Measurements from ENCODE around the gene PCGF5.
A peak's percentile ranks its signal among the peaks of the same experiment; 100 is the strongest.
"Not testable (repeated sequence)": the region's sequence is repeated elsewhere in the genome, so short reads cannot be mapped to it uniquely, and the experiment has no call there.

Gene PCGF5

DNA sequence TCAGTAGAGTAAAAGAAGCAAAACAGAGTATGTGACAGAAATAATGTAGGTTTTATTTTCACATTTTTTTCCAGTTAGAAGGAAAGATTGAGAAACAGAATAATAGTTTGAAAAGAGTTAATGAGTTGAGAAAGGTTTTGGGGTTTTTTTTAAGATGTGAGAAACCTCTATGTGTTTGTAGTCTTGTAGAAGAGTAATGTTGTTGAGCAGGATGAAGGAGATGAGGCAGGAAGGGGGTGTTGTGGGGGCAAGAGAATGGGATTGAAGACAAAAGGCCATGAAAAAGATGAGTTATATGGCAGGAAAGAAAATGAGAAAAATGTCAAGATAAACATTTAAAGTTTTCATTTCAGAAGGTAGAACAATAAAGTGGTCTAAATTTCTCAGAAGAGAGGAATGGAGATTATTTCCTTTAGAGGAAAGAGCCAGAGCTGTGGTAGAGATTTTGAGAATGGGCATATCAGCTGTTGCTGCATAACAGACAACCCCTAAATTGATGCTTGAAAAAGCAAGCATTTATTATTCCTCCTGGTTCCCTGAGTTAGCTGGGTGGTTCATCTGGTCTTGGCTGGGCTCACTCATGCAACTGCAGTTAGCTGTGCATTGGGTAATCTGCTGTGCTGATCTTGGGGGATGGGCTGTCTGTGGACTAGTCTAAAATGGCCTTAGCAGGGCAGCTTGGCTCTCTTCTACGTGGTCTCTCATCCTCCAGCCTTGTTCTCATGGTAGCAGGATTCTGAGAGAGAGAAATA, 27.1 kb downstream of the PCGF5 start:
- TF ChIP-seq, protein P1, sequence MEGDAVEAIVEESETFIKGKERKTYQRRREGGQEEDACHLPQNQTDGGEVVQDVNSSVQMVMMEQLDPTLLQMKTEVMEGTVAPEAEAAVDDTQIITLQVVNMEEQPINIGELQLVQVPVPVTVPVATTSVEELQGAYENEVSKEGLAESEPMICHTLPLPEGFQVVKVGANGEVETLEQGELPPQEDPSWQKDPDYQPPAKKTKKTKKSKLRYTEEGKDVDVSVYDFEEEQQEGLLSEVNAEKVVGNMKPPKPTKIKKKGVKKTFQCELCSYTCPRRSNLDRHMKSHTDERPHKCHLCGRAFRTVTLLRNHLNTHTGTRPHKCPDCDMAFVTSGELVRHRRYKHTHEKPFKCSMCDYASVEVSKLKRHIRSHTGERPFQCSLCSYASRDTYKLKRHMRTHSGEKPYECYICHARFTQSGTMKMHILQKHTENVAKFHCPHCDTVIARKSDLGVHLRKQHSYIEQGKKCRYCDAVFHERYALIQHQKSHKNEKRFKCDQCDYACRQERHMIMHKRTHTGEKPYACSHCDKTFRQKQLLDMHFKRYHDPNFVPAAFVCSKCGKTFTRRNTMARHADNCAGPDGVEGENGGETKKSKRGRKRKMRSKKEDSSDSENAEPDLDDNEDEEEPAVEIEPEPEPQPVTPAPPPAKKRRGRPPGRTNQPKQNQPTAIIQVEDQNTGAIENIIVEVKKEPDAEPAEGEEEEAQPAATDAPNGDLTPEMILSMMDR (IDR thresholded peaks at IDR 0.05) = no peak
- no peak for DNase-seq (ENCODE audit: low spot score)
- Histone ChIP-seq H3K4me3 (no peak overlapping the region), H3K27ac (peak overlapping the region in 1 of 2 donors; percentile 61)

DNA sequence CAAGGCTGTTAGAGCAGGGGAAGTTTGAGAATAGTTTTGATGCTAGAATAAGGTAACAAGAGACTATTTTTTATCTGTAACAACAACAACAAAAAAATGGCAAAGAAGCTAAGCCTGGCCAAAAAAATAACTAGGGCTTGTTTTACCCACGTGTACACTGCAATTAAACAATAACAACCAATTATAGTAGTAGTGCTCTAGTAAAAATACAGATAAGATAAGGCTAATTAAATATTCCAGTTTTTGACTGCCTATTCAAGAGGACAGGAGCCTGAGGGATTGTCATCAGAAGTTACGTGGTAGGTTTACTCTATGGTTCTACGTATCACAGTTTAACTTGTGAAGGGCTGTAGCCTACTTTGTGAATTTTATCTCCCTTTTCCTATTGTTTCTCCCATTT, 29.2 kb downstream of the PCGF5 start:
- TF ChIP-seq, protein P1 (IDR thresholded peaks at IDR 0.05) = no peak
- Histone ChIP-seq H3K4me3 (no peak overlapping the region), H3K27ac (no peak overlapping the region)
- DNase-seq (ENCODE audit: low spot score) = no peak

DNA sequence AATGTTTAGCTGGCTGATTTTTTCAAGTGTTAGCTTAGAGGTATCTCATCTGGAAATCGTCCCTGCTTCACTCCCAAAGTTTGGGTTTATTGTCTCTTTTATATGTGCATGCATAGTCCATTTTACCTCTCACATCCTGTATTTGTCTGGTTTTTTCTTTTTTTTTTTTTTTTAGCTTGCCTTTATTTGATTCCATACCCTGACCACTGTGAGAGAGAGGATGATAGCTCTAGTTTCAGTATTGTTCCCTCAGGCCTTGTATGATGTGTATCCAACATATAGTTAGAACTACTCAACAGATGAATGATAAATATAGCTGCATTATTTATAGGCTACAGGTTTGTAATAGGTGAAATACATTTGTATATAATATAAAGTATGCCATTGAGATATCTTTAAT, 29.9 kb downstream of the PCGF5 start:
- TF ChIP-seq, protein P1 (IDR thresholded peaks at IDR 0.05) = no peak
- no peak overlapping the region for H3K4me3 ChIP-seq
- H3K27ac ChIP-seq = no peak overlapping the region
- DNase-seq (ENCODE audit: low spot score) = no peak

DNA sequence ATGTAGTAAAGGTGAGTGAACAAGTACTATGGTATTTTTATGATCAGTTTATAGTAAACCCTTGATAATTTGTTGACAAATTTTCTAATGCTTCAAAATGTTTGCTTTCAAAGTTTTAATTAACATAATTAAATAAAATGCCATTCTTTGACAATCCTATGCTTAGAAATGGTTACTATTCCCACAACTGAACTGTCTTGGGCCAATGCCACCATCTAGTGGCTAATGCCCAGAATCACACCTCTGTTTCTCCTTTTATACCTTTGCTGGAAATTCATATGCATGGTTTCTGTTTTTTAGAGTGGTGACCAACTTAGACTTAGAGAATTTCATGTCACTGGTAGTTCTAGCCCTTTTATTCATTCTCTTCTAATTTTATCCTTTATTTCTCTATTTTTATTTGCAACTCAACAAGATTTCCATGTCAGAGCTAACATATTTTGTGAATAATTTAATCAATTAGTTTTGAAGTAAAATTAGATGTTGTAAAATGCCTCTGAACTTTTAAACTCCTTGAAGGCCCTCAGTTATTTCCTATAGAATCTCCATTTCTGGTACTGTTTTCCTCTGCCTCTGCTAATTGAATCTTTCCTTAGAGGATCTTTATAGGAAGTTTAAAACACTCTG, 31.1 kb downstream of the PCGF5 start:
- no peak for DNase-seq (ENCODE audit: low spot score)
- TF ChIP-seq, protein P1 (IDR thresholded peaks at IDR 0.05) = peak; percentile 59
- H3K27ac ChIP-seq = no peak overlapping the region
- no peak overlapping the region for H3K4me3 ChIP-seq

DNA sequence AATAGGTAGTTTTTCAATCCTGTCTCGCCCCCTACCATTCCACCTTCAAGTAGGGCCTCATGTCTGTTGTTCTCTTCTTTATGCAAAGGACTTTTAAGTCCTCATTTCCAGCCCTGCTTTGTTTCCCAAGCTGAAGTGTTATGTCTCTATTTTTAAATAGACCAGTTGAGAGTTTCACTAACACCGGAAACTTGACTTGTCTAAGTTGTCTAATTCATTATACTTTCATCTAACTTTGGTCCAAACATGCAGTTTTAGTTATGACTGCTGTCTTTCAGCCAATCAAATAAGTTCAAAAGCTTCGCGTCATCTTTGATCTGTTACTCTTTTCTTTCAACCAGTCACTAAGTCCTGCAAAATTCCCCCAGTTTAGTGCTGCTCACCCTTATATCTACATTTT, 32.8 kb downstream of the PCGF5 start:
- TF ChIP-seq, protein P1 (IDR thresholded peaks at IDR 0.05) = no peak
- no peak for DNase-seq (ENCODE audit: low spot score)
- no peak overlapping the region for H3K27ac ChIP-seq
- no peak overlapping the region for H3K4me3 ChIP-seq

DNA sequence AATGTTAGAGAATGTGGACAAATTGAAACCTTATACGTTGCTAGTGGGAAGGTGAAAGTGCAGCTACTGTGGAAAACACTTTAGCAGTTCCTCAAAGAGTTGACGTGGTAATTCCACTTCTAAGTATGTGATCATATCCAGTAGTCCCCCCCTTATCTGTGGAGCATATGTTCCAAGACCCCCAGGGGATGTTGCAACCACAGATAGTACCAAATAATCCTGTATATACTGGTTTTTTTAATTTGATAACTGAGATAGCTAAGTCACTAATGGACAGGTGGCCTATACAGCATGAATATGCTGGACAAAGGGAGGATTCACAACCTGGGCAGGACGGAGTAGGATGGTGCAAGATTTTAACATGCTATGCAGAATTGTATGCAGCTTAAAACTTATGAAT, 36.8 kb downstream of the PCGF5 start:
- TF ChIP-seq, protein P1 (IDR thresholded peaks at IDR 0.05) = no peak
- H3K27ac ChIP-seq = no peak overlapping the region
- DNase-seq (ENCODE audit: low spot score) = no peak
- no peak overlapping the region for H3K4me3 ChIP-seq

DNA sequence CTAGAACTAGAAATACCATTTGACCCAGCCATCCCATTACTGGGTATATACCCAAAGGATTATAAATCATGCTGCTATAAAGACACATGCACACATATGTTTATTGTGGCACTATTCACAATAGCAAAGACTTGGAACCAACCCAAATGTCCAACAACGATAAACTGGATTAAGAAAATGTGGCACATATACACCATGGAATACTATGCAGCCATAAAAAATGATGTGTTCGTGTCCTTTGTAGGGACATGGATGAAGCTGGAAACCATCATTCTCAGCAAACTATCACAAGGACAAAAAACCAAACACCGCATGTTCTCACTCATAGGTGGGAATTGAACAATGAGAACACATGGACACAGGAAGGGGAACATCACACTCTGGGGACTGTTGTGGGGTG, 40.0 kb downstream of the PCGF5 start:
- H3K27ac ChIP-seq; H3K4me3 ChIP-seq; DNase-seq (ENCODE audit: low spot score): not testable (repeated sequence)

All from coronary artery (tissue), 2 donors.